Uterus (tissue), 2 donors: ENCODE data around the gene SAMD10.

Experiments used
- CTCF ChIP-seq, 4 experiments: fragments of 200-600 bp in 2 of 4; fragments of 450-650 bp in 2 of 4; sonication (generic) in 2 of 4; IDR thresholded peaks; one replicate each; pipeline ENCODE4 v1.5.1; 2016 to 2019; ENCODE audit warnings: antibody characterized with exemption in 4 of 4, mild to moderate bottlenecking in 2 of 4, moderate library complexity in 1 of 4
- POLR2A ChIP-seq, 2 donors: fragments of 450-650 bp; IDR thresholded peaks; one replicate each; pipeline ENCODE4 v1.6.1; 2016; ENCODE audit warnings: antibody characterized with exemption in 2 of 2, mild to moderate bottlenecking in 1 of 2, moderate library complexity in 1 of 2

GRCh38 chr20:63939061-63939935, 40.1 kb downstream of the SAMD10 start:
- no peak for TF ChIP-seq CTCF (IDR thresholded peaks at IDR 0.05)
- no peak for TF ChIP-seq POLR2A (IDR thresholded peaks at IDR 0.05)
